ENCODE results near the gene DPYSL3.

GRCh38 chr5:147483961-147484707, 25.7 kb downstream of the DPYSL3 start:
- TF ChIP-seq CTCF (conservative IDR thresholded peaks at IDR 0.05; ENCODE audit: low read depth, low read length) (no peak), EZH2 (IDR thresholded peaks at IDR 0.05; ENCODE audit: borderline replicate concordance, low read depth, low read length, poor library complexity, severe bottlenecking) (no peak)
